Middle frontal gyrus (tissue), 1 donor: ENCODE data around the gene GAPDHS.

Experiments
- DNase-seq: peaks from one replicate; pipeline ENCODE4 v3.0.0-alpha.2; 2015; ENCODE audit warnings: low spot score; ENCODE audit errors: extremely low spot score

The GAPDHS gene

GRCh38 chr19:35539314-35539713, 6.1 kb downstream of the GAPDHS start:
- DNase-seq = no peak

- DNase-seq = no peak
Measured at GRCh38 chr19:35539850-35540249, 6.6 kb downstream of the GAPDHS start.

- no peak for DNase-seq
Measured at GRCh38 chr19:35540356-35540927, 7.2 kb downstream of the GAPDHS start.

- DNase-seq = no peak
Measured at GRCh38 chr19:35542209-35542608, 9.0 kb downstream of the GAPDHS start.

- DNase-seq = no peak
Measured at GRCh38 chr19:35543280-35544109, 10.2 kb downstream of the GAPDHS start.

- DNase-seq = no peak
Measured at GRCh38 chr19:35544110-35544802, 11.0 kb downstream of the GAPDHS start.

GRCh38 chr19:35545001-35545854, 12.0 kb downstream of the GAPDHS start, which contains the start of gene TMEM147:
Gene TMEM147, plus strand, starts transcription at chr19:35545626. Its CDS starts 114 bp downstream, at chr19:35545740.
- peak; percentile 82 for DNase-seq

GRCh38 chr19:35545855-35546381, 12.7 kb downstream of the GAPDHS start:
- DNase-seq = no peak

- DNase-seq = no peak
Measured at GRCh38 chr19:35546532-35546931, 13.3 kb downstream of the GAPDHS start.

GRCh38 chr19:35549174-35549788, 16.0 kb downstream of the GAPDHS start:
- DNase-seq = peak; percentile 41

GRCh38 chr19:35549879-35550523, 16.7 kb downstream of the GAPDHS start:
- no peak for DNase-seq

- DNase-seq = no peak
Measured at GRCh38 chr19:35551091-35551810, 18.0 kb downstream of the GAPDHS start.

GRCh38 chr19:35552534-35553384, 19.5 kb downstream of the GAPDHS start:
- no peak for DNase-seq

- no peak for DNase-seq
Measured at GRCh38 chr19:35553385-35554000, 20.2 kb downstream of the GAPDHS start.

- DNase-seq = no peak
Measured at GRCh38 chr19:35554076-35554475, 20.8 kb downstream of the GAPDHS start.

GRCh38 chr19:35555301-35556005, 22.2 kb downstream of the GAPDHS start:
- no peak for DNase-seq

- DNase-seq = no peak
Measured at GRCh38 chr19:35556025-35556590, 22.9 kb downstream of the GAPDHS start.
